ENCODE results near the gene SCD. TPM values are rescaled to one million over a fixed set of nuclear protein-coding genes. Genes with fewer than 3 reads are reported as not detected.

SCD gene
- total and polyA plus RNA-seq, 2 of the 13 experiments (the other 11 are each of a cell fraction or from before 2014, with no cell fraction given): 492 to 512 TPM

DNA sequence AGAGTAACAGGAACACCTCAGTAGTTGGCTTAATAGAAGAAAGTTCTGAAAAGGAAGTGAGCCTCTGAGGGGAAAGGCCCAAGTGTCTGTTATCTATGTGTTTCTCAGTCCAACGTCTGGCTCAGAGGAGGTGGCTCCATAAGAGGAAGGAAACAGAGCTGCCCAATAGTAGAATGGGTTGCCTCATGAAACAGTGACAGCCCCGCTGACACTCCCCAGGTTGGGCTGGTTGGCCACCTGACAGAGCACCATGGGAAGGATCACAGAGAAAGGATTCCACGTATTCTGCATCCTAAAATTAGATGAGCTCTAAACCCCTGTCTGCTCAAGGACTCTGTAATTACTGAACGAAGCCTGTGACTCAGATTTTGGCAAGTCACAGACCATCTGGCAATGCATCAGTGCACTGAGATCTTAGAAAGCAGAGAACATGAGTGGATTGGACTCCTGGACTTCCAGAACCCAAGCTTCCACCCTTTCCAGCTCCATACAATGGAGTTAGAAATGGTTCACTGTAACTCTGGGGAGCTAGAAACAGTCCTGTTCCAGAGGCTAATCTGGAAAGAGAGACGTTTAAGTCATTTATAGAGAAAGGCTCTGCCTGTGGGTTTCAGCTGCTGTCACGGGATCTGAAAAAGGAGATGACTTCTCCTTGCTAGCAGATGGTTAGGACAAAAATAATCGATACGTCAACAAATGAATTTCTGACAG, 19.9 kb upstream of the SCD start:
- WGBS (ENCODE audit: low lambda C conversion rate): 5% methylated on average over 7 of the region's 8 CpGs
- Histone ChIP-seq H2AFZ (ENCODE audit: low read length) (no peak overlapping the region), H3K4me2 (ENCODE audit: low read depth, low read length) (no peak overlapping the region), H3K4me3 (replicated peaks in 1 of 3; ENCODE audit: insufficient read depth in 1 of 3, low read depth in 2 of 3, low read length in 3 of 3) (no peak overlapping the region), H3K4me1 (ENCODE audit: insufficient read depth, low read length) (peaks cover 22% of the 10 kb centered on the region), H4K20me1 (ENCODE audit: insufficient read depth, low read length) (no peaks in the 10 kb centered on the region), H3K79me2 (ENCODE audit: insufficient read depth, low read length) (no peaks in the 10 kb centered on the region), H3K9me3 (ENCODE audit: low read length) (no peaks in the 10 kb centered on the region), H3K36me3 (replicated peaks in 1 of 2; ENCODE audit: control insufficient read depth in 1 of 2, insufficient read depth in 2 of 2, low read length in 2 of 2) (no peaks in the 10 kb centered on the region), H3K27me3 (ENCODE audit: control insufficient read depth in 1 of 2, insufficient read depth in 2 of 2, low read length in 2 of 2) (peaks cover 0 to 24% of the 10 kb centered on the region in 2 experiments; a peak in 4 of 5 replicates), H3K27ac (ENCODE audit: extremely low read length, insufficient read depth, low read length) (no peak overlapping the region), H3K9ac (ENCODE audit: insufficient read depth, low read depth, low read length) (no peak overlapping the region)
- CTCF ChIA-PET (ENCODE audit: low intra/inter-chr PET ratio, low total read pairs): no interaction called here
- in situ Hi-C loops (cut with HindIII; ENCODE audit: extremely low pct_ligation_motif_present, low pct_unique_long_range_greater_than_20kb) (loop anchor here (25.0 kb wide), 1 partner anchor 560 kb away; no protein-coding TSS in a partner anchor), intact Hi-C loops (cut with micrococcal nuclease; ENCODE audit: unreplicated experiment) (no loop called here)
- no TSS peak for BruUV-seq (replicated peaks)
- TF ChIP-seq SOX6 (IDR thresholded peaks at IDR 0.05) (no peak), SOX6 (CRISPR knock-in tag; IDR thresholded peaks at IDR 0.05) (0 out of 2 replicates have a peak, but pooled peaks have one; percentile 9), ZNF253 (CRISPR knock-in tag; IDR thresholded peaks at IDR 0.05; ENCODE audit: borderline replicate concordance) (no peak)
- ATAC-seq: no peak
- POLR2A ChIA-PET: no interaction called here
- FAIRE-seq: no peak
- no peak for DNase-seq (ENCODE audit: low spot score)

DNA sequence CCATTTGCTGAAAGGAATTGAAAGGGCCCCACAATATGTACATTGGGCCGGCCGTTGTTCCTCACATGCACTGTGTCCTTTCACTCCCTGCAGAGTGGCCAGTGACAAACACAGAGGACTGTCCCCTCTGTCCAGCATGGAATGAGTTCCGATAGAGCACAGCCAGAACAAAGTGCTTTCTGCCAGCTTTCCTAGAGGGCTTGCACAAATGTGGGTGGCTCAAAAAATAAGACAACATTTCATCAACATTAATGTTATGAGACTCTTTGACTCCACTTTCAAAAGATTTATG, 19.4 kb upstream of the SCD start:
- intact Hi-C loops (cut with micrococcal nuclease; ENCODE audit: unreplicated experiment) (no loop called here), in situ Hi-C loops (cut with HindIII; ENCODE audit: extremely low pct_ligation_motif_present, low pct_unique_long_range_greater_than_20kb) (loop anchor here (25.0 kb wide), 1 partner anchor 560 kb away; no protein-coding TSS in a partner anchor)
- H3K79me2 ChIP-seq (ENCODE audit: insufficient read depth, low read length): no peaks in the 10 kb centered on the region
- no peak overlapping the region for H3K4me3 ChIP-seq (replicated peaks in 1 of 3; ENCODE audit: insufficient read depth in 1 of 3, low read depth in 2 of 3, low read length in 3 of 3)
- H3K4me1 ChIP-seq (ENCODE audit: insufficient read depth, low read length): peaks cover 22% of the 10 kb centered on the region
- no peak for DNase-seq (ENCODE audit: low spot score)
- BruUV-seq (replicated peaks): no TSS peak
- no peaks in the 10 kb centered on the region for H3K9me3 ChIP-seq (ENCODE audit: low read length)
- no peaks in the 10 kb centered on the region for H4K20me1 ChIP-seq (ENCODE audit: insufficient read depth, low read length)
- no peaks in the 10 kb centered on the region for H3K36me3 ChIP-seq (replicated peaks in 1 of 2; ENCODE audit: control insufficient read depth in 1 of 2, insufficient read depth in 2 of 2, low read length in 2 of 2)
- POLR2A ChIA-PET: no interaction called here
- no peak overlapping the region for H3K4me2 ChIP-seq (ENCODE audit: low read depth, low read length)
- H3K27me3 ChIP-seq (ENCODE audit: control insufficient read depth in 1 of 2, insufficient read depth in 2 of 2, low read length in 2 of 2): peaks cover 0 to 24% of the 10 kb centered on the region in 2 experiments; a peak in 3 of 5 replicates
- peak; percentile 77 for ATAC-seq
- 3% methylated on average over 3 of the region's 3 CpGs for WGBS (ENCODE audit: low lambda C conversion rate)
- no peak for FAIRE-seq
- H3K9ac ChIP-seq (ENCODE audit: insufficient read depth, low read depth, low read length): no peak overlapping the region
- CTCF ChIA-PET (ENCODE audit: low intra/inter-chr PET ratio, low total read pairs): no interaction called here
- no peak overlapping the region for H3K27ac ChIP-seq (ENCODE audit: extremely low read length, insufficient read depth, low read length)
- H2AFZ ChIP-seq (ENCODE audit: low read length): no peak overlapping the region
- TF ChIP-seq, protein P1, sequence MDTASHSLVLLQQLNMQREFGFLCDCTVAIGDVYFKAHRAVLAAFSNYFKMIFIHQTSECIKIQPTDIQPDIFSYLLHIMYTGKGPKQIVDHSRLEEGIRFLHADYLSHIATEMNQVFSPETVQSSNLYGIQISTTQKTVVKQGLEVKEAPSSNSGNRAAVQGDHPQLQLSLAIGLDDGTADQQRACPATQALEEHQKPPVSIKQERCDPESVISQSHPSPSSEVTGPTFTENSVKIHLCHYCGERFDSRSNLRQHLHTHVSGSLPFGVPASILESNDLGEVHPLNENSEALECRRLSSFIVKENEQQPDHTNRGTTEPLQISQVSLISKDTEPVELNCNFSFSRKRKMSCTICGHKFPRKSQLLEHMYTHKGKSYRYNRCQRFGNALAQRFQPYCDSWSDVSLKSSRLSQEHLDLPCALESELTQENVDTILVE (CRISPR knock-in tag; IDR thresholded peaks at IDR 0.05): no peak
- TF ChIP-seq, protein P2, sequence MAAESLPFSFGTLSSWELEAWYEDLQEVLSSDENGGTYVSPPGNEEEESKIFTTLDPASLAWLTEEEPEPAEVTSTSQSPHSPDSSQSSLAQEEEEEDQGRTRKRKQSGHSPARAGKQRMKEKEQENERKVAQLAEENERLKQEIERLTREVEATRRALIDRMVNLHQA (CRISPR knock-in tag; IDR thresholded peaks at IDR 0.05): no peak
- TF ChIP-seq TBL1XR1 (IDR thresholded peaks at IDR 0.05; ENCODE audit: borderline replicate concordance, low read length, partially characterized antibody): no peak
- TF ChIP-seq, protein P3, sequence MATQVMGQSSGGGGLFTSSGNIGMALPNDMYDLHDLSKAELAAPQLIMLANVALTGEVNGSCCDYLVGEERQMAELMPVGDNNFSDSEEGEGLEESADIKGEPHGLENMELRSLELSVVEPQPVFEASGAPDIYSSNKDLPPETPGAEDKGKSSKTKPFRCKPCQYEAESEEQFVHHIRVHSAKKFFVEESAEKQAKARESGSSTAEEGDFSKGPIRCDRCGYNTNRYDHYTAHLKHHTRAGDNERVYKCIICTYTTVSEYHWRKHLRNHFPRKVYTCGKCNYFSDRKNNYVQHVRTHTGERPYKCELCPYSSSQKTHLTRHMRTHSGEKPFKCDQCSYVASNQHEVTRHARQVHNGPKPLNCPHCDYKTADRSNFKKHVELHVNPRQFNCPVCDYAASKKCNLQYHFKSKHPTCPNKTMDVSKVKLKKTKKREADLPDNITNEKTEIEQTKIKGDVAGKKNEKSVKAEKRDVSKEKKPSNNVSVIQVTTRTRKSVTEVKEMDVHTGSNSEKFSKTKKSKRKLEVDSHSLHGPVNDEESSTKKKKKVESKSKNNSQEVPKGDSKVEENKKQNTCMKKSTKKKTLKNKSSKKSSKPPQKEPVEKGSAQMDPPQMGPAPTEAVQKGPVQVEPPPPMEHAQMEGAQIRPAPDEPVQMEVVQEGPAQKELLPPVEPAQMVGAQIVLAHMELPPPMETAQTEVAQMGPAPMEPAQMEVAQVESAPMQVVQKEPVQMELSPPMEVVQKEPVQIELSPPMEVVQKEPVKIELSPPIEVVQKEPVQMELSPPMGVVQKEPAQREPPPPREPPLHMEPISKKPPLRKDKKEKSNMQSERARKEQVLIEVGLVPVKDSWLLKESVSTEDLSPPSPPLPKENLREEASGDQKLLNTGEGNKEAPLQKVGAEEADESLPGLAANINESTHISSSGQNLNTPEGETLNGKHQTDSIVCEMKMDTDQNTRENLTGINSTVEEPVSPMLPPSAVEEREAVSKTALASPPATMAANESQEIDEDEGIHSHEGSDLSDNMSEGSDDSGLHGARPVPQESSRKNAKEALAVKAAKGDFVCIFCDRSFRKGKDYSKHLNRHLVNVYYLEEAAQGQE (IDR thresholded peaks at IDR 0.05; ENCODE audit: borderline replicate concordance in 1 of 2, low read depth in 1 of 2, low read length in 2 of 2): peak in 1 of 2 experiments; percentile 65; a peak in 3 of 4 replicates
- no peak for TF ChIP-seq SIN3B (IDR thresholded peaks at IDR 0.05; ENCODE audit: low read length)
- no peak for TF ChIP-seq EP300 (IDR thresholded peaks at IDR 0.05; ENCODE audit: low read depth in 2 of 2, low read length in 2 of 2)
- TF ChIP-seq EP300 (CRISPR knock-in tag; IDR thresholded peaks at IDR 0.05; ENCODE audit: borderline replicate concordance): no peak
- TF ChIP-seq, protein P4, sequence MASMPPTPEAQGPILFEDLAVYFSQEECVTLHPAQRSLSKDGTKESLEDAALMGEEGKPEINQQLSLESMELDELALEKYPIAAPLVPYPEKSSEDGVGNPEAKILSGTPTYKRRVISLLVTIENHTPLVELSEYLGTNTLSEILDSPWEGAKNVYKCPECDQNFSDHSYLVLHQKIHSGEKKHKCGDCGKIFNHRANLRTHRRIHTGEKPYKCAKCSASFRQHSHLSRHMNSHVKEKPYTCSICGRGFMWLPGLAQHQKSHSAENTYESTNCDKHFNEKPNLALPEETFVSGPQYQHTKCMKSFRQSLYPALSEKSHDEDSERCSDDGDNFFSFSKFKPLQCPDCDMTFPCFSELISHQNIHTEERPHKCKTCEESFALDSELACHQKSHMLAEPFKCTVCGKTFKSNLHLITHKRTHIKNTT (CRISPR knock-in tag; IDR thresholded peaks at IDR 0.05): no peak
- TF ChIP-seq ZNF296 (CRISPR knock-in tag; conservative IDR thresholded peaks at IDR 0.05): 0 out of 2 replicates have a peak, but pooled peaks have one; percentile 66
